ENCODE data around the gene TTC27.
A peak's percentile ranks its signal among the peaks of the same experiment; 100 is the strongest.
"Not testable (repeated sequence)": the region's sequence is repeated elsewhere in the genome, so short reads cannot be mapped to it uniquely, and the experiment has no call there.

Gene TTC27

GRCh38 chr2:32719933-32720716 lies 92.3 kb downstream of the TTC27 start:
- ATAC-seq, result no peak
- DNase-seq, result no peak

DNA sequence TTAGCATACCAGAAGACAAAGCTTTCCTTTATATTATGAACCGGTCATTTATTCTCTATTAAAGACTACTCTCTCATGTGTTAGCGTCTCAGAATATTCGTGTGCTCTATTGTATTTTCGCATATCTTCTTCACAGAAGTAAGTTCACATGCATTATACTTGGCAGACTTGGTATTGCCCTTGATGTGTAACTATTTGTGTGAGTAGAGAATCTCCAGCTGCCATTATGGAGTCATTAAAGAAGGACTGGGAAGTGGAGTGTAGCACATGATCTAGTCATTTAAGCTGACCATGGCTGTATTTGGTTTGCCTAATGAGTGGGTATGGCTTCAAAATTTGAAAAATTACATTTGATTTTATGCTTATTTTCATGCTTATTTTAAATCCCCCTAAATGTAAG lies 92.9 kb downstream of the TTC27 start:
- DNase-seq (no peak), ATAC-seq (no peak)

- no peak for ATAC-seq
- no peak for DNase-seq
Measured at GRCh38 chr2:32721376-32721775, 93.5 kb downstream of the TTC27 start.

GRCh38 chr2:32723467-32724079 lies 95.7 kb downstream of the TTC27 start:
- ATAC-seq (no peak), DNase-seq (no peak)

DNA sequence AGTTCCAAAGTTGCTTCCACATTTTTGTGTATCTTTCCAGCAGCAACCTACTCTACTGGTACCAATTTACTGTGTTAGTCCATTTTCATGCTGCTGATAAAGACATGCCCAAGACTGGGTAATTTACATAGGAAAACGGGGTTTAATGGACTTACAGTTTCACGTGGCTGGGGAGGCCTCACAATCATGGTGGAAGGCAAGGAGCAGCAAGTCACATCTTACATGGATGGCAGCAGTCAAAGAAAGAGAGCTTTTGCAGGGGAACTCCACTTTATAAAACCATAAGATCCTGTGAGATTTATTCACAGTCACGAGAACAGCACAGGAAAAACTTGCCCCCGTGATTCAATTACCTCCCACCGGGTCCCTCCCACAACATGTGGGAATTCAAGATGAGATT lies 98.8 kb downstream of the TTC27 start:
- not testable (repeated sequence) for ATAC-seq, DNase-seq

DNA sequence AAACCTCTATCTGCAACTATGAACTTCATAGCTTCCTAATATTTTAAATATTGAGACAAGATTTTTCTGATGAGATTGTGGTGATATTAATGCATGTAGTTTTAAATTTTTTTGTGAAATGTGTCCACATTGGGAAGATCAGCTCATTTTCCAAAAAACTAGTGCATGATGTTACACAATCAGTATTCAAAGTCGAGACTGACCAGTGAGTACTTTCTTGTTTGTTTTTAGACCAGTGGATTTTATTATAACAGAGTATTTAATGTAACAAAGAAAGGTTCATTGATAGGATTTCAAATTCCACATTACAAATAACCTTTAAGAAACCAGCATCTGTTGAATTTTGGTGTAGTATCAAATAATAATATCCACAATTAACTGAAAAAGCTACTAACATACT lies 99.3 kb downstream of the TTC27 start:
- no peak for ATAC-seq
- DNase-seq, result no peak

GRCh38 chr2:32730958-32731357 lies 103.1 kb downstream of the TTC27 start:
- not testable (repeated sequence) for DNase-seq, ATAC-seq

DNA sequence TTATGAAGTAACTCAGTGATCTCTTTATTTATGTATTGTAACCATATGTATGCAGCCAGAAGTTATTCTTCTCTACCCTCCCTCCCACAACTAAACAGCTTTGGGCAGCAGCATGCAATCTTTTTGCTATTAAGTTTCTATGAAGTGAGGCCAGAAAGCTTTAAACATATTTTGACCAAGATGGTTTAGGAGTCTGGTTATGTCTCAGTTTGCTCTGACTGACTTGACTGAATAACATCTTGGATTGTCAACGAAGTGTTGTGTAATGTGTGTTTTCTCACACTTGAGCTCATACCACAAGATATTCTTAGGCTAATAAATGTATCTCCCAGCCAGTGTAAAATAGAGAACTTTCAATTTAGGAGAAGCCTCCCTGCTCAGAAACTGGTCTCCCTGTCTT lies 104.3 kb downstream of the TTC27 start:
- ATAC-seq, result no peak
- no peak for DNase-seq

DNA sequence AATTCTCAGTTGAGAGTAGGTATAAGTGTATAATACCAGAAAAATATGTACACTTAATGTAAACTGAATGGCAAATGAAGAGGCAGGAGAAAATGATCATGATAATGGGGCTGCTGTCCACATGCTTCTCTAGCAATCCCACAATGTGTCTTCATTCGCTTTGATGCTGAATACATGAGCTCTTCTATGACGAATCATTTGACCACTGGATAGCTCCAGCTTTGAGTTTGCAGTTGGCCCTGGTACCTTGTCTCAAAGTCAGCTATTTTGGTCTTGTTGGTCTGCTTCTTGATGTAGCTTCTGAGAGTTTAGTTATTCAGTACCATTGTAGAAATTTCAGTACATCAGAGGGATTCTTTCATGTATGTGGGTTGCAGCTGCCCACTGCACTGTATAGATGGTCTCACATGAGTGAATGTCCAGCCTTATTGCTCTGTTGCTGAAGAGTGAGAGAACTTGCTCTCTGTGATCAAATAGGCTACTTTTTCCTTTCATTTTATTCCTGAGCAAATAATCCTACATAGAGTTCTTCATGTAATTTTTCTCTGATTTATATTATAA lies 105.1 kb downstream of the TTC27 start:
- no peak for DNase-seq

GRCh38 chr2:32735348-32735747 lies 107.5 kb downstream of the TTC27 start:
- no peak for ATAC-seq
- DNase-seq, result no peak

More for the DNA sequence above, 105.1 kb downstream of the TTC27 start:
- ATAC-seq, result no peak

DNA sequence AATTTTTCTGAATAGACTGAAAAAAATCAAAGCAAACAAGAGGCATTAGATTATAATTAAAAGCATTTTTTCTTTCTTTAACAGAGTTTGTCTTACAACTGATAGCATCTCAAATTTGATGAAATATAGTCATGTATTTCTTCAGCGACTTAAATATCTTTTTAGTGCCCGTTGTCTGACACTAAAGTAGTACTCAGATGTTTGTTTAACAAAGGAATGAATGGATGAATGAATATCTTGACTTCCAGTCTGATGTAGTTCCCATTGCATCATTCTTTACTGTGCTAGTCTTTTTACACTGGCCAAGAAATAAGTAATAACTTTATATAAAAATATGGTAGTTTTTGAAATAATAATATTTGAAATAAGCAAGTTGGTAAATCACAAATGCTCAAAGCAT lies 111.1 kb downstream of the TTC27 start:
- DNase-seq (no peak), ATAC-seq (no peak)

DNA sequence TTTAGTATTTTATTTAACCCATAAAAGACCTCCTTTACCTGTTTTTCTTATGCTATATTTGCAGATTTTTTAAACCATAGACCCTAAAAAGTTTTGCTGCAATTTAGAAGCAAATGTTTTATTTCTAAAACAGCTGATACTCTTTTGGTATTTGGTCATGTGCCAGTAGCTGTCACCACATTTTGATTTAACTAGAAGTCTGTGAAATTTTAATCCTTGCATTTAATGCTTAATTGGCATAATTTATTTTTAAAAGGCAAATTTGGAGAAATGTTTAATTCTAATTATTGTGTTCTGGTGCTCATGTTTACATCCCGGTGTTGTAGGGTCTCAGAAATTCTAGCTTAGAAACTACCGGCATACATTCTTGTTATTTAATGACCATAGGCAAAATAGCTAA lies 111.8 kb downstream of the TTC27 start:
- no peak for DNase-seq
- ATAC-seq, result no peak

DNA sequence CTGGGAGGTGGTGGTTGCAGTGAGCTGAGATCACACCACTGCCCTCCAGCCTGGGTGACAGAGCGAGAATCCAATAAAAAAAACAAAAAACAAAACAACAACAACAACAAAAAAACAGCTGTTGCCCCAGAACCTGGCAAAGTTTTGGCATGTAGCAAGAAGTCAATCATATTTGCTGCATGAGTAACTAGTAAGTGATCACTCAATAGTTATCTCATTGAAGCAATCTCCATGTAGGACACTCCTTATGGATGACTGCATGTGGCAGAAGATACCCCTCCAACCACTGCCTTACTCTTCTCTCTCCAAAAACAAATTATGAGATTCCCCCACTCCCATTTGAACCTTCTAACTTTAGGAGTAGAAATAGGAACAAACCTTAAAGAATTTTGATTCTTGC lies 113.7 kb downstream of the TTC27 start:
- ATAC-seq (no peak), DNase-seq (no peak)

- DNase-seq, result no peak
- ATAC-seq, result no peak
Measured at GRCh38 chr2:32742376-32742775, 114.5 kb downstream of the TTC27 start.

DNA sequence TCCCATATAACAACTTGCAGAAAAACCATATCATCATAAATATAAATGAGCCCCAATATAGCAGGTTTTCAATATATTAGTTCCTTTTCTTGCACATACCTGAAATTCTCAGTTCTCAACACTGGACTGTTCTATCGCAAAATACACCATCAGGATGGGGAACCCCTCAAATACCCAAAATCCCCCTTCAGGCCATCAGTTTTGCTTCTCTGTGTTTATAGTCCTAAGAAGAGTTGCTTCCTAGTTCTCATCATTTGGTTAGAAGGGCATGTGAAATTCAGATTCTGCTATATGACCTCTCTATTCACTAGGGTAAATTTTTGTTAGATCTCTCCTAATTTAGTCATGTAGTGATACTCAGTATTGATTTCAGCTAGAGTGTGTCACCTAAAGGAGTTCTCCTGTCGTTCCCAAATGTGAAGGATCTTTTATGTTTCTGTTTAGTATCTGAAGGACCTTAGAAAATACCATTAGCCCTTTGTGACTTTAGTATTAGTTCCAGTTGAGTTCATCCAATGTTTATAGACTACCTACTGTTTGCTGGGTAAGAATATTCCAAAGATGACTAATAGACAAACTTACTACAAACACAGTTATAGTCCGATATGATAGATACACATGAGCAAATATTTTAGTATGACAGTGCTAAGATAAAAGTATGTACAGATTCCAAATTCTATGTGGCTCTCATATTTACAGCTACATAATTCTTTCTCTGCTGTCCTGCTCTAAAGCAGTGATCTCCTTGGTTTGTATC lies 115.8 kb downstream of the TTC27 start:
- ATAC-seq, result no peak
- no peak for DNase-seq

DNA sequence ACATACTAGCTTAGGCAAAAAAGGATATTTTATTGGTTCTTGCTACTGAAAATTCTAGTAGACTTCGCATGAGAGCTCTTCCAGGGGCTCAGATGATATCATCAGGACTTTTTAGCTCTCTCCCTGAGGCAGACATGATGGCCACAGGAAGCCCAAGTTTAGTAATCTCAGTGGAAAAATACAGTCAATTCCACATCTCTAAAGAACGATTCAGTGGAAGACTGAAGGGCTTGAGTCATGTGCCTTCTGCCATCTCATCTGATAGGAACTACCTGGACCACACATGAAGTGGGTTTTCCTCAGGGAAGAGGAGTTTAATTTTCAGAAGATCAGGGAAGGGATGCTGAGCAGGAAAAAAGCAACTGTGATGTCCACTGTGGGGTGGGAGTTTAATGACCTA lies 117.3 kb downstream of the TTC27 start:
- DNase-seq, result no peak
- peak; percentile 80 for ATAC-seq

GRCh38 chr2:32745675-32746074 lies 117.8 kb downstream of the TTC27 start:
- DNase-seq, result no peak
- no peak for ATAC-seq

DNA sequence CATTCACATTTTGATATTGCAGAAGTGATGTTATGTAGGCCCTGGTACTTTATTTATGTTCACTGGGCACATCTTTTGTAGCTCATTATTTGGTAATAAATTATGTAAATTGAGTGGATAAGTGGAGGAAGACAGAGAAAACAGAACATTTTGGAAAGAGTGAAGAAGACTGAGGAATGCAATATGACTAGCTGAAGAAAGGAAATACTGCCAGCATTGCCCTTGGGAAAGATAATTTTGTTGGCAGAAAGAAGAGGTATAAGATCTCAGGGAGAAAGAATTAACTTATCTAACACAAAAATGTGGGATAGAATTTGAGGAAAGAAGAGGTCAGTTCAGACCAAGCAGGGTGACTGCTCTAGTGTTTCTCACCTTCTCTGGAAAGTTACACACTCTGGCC lies 118.8 kb downstream of the TTC27 start:
- DNase-seq (no peak), ATAC-seq (no peak)

DNA sequence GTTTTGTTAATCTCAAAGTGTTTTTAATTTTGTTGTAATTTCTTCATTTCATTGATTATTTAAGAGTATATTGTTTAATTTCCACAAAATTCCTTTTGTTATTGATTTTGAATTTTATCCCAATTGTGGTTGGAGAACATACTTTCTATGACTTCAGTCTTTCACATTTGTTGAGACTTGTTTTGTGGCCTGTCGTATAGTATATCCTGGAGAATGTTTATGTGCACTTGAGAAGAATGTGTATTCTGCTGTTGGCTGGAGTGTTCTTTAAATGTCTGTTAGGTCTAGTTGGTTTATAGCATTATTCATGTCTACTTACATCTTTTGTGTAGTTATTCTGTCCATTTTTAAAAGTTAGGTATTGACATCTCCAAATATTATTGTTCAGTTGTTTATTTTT lies 120.3 kb downstream of the TTC27 start:
- ATAC-seq (no peak), DNase-seq (no peak)

- no peak for ATAC-seq
- no peak for DNase-seq
Measured at GRCh38 chr2:32750880-32751279, 123.0 kb downstream of the TTC27 start.

GRCh38 chr2:32752205-32752604 lies 124.4 kb downstream of the TTC27 start:
- ATAC-seq, result no peak
- no peak for DNase-seq

GRCh38 chr2:32752952-32753351 lies 125.1 kb downstream of the TTC27 start:
- ATAC-seq (no peak), DNase-seq (no peak)

DNA sequence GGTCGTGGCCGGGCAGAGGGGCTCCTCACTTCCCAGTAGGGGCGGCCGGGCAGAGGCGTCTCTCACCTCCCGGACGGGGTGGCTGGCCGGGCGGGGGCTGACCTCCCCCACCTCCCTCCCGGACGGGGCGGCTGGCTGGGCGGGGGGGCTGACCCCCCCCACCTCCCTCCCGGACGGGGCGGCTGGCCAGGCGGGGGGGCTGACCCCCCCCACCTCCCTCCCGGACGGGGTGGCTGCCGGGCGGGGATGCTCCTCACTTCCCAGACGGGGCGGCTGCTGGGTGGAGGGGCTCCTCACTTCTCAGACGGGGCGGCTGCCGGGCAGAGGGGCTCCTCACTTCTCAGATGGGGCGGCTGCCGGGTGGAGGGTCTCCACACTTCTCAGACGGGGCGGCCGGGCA lies 126.8 kb downstream of the TTC27 start:
- not testable (repeated sequence) for DNase-seq, ATAC-seq
